HG02642 (cell line): Measurements from ENCODE around the gene PVALEF.

ENCODE experiments used
- ATAC-seq: cut with Tn5 transposase; IDR thresholded peaks from one replicate; pipeline ENCODE4 v1.9.1; 2021; ENCODE audit warnings: mild to moderate bottlenecking; ENCODE audit not compliant: unreplicated experiment, poor library complexity

Gene PVALEF

DNA sequence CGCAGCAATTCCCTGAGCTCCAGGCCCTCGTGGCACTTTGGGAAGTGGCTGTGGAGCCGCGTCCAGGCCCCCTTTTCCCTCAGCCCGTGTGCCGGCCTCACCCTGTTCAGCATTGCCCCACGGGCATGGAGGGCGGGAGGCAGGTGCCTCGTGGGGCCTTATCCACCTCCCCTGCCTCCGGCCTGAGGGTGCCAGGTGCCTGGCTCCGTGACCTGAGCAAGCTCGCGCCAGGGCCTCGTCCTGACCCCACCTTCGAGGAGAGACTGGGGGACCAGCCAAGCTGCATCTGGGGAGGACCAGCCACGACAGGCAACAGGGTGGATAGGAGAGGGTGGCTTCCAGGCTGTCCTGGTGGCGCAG, 27.7 kb downstream of the PVALEF start:
- no peak for ATAC-seq

DNA sequence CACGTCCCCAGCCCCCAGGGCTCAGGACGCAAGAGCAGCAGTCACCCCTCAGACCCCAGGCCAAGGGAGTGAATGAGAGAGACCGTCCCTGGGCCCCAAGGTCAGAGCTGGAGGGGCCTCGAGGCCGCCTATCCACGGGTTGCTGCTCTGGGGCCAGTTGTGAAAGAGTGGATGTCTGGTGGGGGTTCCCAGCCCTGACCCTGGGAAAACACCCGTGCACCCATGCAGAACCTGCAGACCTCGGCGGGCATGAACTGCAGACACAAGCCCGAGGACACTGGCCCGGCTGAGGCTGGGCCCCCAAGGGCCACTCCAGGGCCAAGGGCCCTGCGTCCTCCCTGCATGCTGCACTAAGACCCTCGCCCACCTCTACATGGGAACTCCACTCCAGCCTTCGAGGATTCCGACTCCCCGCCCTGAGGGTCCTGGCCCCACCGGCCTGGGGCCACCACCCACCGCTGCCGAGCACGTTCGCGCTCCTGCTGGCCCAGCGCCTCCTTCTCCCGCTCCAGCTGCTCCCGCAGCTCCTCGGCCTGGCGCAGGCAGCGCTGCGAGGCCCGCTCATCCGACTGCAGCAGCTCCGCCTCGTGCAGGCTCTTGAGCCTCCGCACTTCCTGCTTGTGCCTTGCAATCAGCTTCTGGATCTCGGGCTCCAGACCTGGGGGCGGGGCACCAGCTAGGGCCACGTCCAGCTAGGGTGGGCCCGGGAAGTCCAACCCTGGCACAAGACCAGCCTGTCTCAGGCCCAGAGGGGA, 28.3 kb downstream of the PVALEF start:
- no peak for ATAC-seq

DNA sequence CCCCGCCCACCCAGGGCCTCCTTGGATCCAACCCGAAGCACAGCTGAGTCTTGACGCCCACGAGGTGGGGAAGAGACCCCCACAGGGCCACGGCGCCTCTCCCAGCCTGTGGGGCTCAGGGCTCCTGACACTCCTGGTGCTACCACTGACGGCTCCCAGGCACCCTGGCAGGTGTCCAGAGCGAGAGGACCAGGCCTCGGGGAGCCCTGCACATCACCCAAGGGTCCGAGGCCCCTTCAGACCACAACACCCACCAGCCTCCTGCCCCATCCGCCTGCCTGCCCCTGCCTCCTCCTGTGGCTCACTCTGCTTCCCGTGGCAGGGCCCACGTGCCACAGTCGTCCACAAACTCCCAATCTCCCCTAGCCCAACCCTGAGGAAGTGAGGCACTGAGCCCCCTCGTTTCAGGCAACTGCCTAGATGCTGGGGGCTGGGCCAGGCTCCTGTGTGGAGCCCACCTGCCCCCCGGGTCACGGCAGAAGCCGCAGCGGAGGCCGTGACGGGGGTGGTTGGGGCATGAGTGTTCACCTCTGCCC, 29.0 kb downstream of the PVALEF start:
- ATAC-seq, result no peak

DNA sequence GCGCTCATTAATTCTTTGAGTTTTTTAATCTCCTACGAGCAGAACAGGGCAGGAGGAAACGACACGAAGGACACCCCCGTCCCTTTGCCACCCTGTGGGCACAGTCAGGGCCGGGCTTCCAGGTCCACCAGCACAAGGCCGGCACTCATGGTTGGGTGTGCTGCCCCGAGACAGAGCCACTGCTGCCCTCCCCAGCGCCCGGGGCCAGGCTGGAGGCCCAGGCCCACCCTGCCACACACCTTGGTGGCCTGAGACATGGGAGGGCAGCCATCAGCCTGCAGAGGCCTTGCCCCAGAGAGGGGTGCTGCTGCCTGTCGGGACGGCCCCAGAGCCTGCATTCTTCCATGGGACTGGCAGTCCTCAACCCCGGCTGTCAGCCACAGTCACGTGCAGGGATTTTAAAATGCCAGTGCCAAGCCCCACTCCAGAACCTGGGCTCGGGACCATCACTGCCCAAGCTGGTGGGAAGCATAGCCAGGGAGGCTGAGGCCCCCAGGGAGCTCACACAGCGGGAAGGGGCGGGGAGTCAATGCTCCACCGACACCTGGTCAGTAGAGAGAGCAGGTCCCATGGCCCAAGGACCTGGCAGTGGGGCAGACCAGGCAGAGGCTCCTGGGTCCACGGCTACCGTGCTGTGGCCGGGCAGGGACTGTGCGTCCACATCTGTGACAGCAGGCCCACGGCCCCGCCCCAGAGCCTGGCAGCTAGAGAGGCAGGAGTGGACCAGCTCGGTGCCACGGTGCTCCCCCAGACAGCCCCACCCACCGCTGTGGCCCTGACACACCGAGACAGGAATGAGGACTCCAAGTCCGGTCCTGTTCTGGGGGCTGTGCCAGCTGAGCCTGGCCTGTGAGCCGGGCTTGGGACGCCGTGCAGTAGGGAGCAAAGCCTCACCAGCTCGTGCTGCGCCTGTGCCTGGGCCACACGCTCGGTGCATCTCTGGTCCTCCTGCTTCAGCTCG, 29.9 kb downstream of the PVALEF start:
- ATAC-seq, result no peak

DNA sequence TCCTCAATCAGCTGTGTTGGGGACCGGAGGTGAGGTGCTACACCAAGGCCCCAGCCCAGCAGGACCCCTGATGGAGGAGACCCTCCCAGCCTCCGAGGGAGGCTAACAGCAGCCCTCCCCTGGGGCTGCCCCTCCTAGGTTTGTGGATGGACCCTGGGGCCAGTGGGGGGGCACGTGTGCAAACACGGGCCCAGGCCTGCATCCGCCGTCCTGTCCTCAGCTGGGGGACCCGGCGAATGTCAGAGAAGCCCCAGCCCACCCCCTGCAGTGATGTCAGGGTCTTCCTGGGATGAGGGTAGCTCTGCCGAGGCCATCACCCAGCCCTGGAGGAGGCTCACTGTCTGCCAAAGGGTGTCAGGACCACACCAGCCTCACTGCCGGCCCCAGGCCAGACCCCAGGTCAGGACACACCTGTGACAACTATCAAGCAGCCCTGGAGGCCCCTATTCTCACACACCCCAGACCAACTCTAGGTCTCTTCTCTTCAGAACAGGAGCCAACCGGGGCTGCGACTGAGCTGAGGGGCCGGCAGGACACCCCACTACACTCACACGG, 30.7 kb downstream of the PVALEF start:
- no peak for ATAC-seq

DNA sequence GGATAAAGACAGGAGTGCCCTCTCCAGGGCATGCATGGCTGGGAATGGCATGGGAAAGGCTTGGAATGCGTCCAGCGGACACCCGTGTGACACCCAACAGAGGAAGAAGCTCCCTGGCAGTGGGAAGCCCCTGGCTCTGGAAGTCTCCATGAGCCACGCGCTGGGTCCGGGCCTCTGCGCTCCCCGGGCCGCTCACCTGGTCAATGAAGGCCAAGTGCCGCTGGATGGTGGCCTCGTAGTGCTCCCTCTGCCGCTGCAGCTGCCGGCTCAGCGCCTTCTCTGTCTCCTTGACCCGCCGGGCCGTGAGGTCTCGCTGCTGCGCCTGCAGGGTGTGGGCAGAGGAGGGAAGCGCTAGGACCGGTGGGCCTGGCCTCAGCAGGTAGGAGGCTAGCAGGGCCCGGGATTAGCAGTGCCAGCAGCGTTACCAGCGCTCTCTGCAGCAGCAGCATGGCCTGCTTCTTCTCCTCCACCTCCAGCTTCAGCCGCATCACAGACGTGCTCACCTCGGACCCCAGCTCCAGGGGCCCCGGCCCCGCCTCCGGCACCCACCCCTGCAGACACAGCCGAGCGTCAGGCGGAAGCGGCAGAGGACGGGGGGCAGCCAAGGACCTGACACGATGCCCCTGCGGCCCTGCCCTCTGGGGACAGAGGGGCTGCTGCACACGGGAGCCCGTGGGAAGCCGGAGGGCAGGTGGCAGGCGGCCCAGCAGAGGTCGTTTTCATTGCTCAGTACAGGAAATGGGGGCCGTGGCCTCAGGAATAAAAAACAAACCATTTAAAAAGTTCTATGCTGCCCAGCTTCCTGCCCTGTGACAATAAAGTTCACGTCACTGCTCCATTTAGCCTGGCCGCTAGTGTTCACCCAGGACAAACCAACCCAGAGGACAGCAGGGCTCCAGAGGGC, 31.4 kb downstream of the PVALEF start:
- no peak for ATAC-seq

DNA sequence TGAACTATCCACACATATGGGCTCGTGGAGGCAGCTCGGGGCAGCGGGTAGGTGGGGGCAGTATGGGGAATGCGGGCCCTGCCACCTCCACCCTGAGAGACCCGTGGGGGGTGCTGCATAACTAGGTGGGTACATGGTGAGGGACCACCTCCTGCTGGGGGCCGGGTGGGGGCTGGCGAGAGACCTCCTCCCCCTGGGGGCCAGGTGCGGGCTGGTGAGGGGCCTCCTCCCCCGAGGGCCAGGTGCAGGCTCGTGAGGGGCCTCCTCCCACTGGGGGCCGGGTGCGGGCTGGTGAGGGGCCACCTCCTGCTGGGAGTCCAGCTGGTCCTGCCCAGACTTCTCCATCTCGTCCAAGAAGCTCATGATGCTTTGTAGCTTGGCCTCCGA, 32.1 kb downstream of the PVALEF start:
- ATAC-seq, result no peak

DNA sequence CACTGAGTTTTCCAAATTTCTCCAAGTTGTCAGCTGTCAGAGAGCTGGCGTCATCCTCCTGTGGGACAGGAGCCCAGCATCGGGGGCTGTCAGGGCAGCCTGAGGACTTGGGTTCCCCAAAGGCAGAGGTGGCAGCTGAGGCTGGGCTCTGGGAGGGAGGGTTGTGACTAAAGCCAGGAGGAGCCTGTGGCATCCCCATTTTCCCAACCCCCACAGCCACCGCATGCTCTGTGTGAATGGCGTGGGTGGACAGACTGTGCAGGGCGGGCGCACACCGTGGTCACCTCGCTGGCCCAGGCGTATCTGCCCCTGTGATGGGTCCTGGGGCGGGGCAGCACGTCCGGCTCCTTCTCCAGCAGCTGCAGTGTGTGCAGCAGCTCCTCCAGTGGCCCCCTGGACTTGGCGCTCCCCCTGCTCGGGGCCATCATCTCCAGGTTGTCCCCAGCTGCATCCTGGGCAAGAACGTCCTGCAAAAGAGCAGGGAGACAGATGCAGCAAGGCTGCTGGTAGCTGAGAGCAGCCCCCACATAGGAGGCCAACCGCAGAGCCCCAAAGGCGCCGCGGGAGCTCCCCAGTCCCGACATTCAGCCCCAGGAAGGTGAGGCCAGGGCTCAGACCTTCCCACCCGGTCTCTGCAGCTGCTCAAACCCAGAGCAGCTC, 32.7 kb downstream of the PVALEF start:
- no peak for ATAC-seq

DNA sequence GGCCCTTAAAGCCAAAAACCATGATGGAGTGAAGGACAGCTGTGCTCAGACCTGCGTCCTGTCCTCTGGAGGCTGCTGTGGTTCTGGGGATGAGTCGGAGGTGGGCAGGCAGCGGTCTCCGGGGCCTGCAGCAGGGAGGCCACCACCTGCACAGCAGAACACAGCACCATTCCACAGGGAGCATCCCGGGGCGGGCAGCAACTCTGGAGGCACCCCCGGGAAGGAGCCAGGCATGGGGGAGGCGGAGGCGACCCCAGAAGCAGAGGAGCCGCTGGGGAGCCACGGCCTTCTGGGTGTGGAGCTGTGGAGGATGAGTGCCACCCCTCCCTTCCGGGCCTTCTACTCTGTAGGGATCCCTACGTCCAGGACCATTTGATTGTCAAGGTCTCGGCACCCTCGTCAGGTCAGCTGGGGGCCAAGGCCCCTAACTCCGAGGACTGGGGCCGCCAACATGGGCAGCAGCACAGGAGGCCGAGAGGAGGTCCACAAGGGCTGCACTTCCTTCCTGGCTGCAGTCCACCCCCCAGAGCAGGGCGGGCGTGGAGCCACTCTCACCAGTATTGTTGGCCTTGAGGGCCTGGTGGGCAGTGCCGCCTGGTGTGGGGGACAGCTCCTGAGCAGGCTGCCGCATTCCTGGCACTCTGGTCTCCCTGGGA, 33.6 kb downstream of the PVALEF start:
- ATAC-seq, result no peak

DNA sequence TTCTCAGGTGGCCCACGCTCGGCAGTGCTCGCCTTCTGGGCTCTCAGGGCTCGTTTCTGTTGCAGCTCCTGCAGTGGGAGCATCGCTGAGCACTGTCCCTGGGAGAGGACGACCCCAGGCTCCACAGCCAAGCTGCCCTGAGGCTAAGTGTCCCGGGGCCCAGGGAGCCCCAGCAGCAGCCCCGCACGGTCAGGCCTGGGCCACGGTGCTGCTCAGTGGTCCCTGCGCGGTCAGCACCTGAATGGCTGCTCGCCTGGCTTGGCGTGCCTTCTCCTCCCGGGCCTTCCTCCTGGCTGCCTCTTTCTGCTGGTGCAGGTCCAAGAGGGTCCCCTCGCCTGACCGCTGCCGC, 34.1 kb downstream of the PVALEF start:
- no peak for ATAC-seq

DNA sequence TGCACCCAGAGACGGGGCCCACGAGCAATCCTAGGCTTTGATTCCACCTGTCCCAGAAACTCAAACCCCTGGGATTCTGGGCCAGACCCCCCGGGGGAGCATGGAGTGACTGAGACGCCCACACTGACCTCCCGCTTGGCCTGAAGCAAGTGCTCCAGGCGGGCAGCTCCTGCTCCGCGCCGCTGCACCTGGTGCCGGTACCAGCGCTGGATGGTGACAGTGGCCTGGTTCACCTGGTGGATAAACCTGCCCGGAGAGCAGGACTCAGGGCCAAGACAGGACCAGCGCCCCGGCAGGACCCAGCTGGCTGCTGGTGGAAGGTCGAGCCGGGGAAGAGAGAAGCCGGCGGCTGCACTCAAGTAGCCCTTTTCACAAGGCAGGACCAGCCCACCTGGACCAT, 34.9 kb downstream of the PVALEF start:
- no peak for ATAC-seq

DNA sequence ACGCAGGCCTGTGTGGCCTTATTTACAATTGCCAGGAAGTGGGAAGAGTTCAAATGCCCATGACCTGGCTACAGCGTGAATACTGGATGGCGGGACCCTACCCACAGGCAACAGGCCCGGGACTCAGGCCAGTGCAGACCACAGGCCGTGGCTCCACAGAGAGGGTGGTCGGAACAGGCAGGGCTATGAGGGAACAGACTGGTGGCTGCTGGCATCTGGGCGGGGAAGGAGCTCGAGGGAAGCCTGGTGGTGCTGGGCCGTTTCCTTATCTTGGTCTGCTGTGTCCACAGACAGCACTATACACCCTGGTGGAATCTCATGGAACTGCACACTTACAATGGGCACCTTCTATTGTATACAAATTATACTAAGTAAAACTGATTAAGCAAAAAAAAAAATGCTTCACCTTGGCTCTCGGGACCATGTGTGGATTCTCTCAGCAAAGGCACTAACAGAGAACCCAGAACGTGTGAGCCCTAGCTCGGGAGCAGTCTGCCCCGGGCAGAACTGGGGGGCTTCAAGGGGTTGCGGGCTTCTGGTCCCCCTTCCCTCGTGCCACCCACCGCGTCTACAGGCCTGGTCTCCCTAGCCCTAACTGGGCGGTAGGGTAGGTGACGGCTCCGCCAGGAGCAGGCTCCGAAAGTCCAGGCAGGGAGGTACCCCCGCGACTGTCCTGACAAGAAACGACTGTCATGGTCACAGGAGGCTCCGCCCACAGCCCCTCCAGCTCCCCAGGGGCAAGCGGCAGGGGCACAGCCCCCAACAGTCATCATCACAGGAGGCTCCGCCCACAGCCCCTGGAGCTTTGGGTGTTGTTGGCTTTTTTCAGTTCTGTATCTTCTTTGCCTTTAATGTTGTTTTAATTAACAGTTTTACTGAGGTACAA, 35.6 kb downstream of the PVALEF start:
- ATAC-seq, result no peak

DNA sequence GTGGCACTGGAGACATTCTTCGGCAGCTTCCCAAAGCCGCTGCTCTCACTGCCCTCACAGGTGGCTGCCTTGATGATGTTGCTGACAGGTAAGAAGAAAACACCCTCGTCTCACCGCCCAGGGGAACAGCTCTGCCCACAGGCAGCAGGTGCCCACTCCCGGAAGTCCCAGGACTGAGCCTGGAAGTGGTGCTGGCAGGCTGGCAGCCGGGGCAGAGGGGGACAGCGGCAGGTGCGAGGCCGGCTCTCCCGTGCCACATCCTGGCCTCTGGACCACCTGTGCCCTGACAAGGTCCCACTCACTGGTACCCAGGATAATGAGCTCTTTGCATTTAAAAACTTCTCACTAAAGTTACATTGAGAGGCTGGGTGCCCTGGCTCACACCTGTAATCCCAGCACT, 37.0 kb downstream of the PVALEF start:
- ATAC-seq, result no peak

DNA sequence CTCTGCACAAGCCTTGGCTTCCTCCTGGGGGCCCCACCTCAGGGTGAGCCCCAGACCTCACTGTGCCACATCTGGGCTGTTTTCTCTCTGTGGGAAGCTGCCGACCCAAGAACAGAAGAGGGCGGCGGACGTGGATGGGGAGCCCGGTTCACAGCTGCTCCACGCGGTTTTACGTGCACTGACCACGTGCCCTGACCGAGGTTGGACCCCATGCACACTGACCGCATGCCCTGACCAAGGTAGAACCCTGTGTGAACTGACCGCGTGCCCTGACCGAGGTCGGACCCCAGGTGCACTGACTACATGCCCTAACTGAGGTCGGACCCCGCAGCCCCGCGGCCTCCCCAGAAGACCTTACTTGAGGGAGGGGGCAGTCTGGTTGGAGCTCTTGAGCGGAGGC, 37.8 kb downstream of the PVALEF start:
- no peak for ATAC-seq

DNA sequence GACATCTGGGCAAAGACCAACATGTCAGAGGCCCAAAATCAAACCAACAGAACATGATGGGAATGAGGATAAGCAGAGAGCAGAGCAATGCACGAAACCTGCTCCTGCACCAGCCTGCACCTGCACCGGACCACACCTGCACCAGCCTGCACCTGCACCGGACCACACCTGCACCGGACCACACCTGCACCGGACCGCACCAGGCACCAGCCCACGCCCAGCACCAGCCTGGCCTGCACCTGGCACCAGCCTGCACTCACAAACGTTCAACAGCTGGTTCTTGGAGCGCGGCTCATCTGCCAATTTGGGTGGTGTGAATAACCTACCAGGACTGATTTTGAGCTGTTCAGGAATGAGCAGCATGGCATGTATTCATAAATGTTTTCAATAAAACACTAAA, 39.3 kb downstream of the PVALEF start:
- no peak for ATAC-seq

DNA sequence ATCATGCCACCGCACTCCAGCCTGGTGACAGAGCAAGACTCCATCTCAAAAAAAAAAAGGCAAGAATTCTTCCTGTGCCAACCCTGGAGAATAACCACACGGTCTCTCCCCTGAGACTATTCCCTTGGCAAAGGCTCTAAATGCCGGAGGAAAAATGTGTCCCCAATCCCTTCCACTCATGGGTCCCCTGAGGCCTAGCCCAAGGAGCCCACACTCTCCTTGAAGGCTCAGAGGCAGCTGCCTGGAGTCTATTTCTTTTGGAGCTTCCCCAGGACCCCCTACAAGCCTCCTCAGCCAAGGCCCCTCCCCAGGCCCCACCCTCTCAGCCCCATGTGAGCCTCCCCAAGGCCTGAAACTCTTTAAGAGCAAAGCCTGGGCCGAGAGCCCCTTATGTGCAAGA, 40.9 kb downstream of the PVALEF start:
- no peak for ATAC-seq

DNA sequence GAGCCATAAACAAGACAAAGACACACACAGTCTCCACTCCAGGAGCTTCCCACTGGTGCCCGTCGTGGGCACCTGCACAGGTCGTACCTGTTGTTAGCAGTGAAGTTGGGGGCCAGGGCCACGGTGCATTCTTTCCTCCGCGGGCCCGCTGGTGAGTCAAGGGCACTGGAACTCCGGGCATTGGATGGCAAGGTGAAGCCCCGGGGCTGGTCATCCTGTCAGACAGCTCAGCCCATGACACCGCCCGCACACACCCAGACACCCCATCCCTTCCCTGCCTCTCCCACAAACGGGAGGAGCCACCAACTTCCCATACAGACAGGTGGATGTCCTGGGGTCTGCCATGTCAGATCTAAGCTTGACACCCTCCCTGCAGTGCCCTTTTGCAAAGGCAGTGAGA, 41.4 kb downstream of the PVALEF start:
- no peak for ATAC-seq
